SHP77 treated with DMSO at 0.1 percent for 48 hours (cell line): Measurements from ENCODE around the gene SCN3B.

Experiments used
- DNase-seq: peaks from one replicate; lab custom pipeline; 2025; lab: John Stamatoyannopoulos, UW

SCN3B gene

GRCh38 chr11:123594921-123595320, 59.5 kb downstream of the SCN3B start:
- no peak for DNase-seq

- DNase-seq = no peak
These were observed 60.1 kb downstream of the SCN3B start for GRCh38 chr11:123594188-123594901.

DNA sequence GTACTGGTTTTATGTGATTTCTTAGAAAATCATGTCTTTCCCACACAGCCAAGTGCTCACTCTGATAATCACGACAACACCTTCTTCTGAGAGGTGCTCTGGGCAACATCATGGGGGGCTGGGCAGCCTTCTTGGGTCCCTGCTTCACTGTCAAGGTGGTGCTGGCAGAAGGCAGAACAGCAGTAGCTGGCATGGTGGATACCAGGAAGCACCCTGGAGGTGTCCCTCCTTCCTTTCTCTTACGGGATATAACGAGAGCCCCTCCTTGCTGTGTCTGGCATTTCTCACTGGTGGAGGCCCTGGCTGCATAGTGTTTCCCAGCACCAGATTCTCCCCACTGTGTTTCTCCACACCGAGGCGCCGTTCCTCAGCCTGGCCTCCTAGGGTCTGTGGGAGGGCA, 60.9 kb downstream of the SCN3B start:
- no peak for DNase-seq

DNA sequence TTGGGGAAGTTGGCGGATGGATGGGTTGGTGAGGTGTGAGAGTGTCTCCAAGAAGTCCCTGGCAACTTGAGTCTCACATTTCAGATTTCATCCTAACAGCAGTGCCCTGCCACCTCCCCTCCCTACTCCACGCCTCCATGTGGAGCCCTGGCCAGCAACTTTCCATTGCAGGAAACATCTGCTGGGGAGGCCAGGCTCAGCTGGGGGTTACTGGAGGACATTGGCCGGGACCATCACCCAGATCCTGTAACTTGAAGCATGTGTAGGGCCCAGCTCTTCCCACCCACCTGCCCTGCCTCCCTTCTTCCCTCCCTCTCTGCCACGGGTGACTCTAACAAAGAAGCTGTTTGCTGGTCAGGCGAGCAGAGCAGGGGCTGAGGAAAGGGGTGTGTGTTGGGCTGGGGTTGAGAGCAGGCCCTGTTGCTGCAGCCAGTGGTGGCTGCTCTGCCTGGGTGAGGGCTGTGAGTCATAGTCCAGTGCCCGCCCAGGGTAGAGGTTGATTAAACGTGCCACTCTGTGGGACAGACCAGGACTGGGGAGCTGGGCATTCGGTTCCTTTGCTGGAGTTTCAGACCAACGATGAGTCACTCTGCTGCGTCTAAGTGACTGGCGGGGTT, 64.0 kb downstream of the SCN3B start:
- no peak for DNase-seq

DNA sequence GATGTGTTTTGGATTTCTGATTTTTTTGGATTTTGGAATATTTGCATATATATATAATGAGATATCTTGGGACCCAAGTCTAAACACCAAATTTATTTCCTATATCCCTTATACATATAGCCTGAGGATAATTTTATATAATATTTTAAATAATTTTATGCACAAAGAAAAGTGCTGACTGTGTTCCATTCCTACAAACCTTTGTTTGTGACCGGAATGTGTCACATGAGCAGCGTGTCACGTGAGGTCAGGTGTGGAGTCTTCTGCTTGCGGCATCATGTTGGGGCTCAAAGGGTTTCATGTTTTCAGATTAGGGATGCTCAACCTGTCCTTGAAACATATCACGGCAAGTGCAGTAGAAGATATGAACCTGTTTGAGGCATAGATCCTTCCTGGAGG, 65.6 kb downstream of the SCN3B start:
- no peak for DNase-seq

GRCh38 chr11:123588117-123588863, 66.1 kb downstream of the SCN3B start:
- DNase-seq = no peak

GRCh38 chr11:123587559-123587958, 66.9 kb downstream of the SCN3B start:
- no peak for DNase-seq

- DNase-seq = no peak
These were observed 67.4 kb downstream of the SCN3B start for GRCh38 chr11:123587044-123587443.

GRCh38 chr11:123586568-123586967, 67.9 kb downstream of the SCN3B start:
- no peak for DNase-seq

DNA sequence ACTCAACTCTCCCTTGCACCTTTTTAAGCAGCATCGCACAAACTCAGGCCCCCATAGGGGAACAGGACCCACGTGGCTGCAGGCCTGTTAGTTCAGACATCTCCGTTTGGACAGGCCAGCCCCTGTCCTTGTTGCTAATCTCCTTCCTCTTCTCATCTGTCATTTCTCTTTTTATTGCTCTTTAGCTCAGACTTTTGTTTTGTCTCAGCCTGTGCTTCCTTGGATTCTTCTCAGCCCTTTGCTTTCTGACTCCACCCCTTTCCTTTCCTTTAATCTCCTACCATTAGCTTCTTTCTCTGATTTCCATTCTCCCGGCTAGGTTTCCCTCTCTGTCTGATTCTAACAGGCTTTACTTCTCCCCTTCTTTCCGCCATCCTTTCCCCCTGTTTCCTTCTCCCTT, 68.7 kb downstream of the SCN3B start:
- DNase-seq = no peak

GRCh38 chr11:123585206-123585605, 69.2 kb downstream of the SCN3B start:
- no peak for DNase-seq

DNA sequence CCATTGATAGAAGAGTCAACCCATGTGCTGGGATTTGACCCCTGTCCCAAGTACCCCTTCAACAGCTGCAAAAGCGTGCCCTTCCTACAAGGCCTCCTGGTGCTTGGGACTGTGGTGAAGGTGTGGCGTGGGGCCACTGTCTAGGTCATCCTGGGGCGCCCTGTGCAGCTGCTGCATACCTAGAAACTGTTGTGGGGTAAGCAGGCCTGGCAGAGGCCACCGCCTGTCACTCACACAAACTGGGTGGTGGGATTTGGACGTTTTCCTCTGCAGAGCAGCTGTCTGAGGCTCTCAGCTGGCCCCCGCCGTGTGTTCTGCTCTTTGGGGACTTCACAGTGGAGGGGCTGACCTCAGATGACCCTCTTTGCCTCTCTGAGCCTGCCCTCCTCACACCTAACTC, 69.7 kb downstream of the SCN3B start:
- DNase-seq = no peak

GRCh38 chr11:123584186-123584585, 70.2 kb downstream of the SCN3B start:
- DNase-seq = no peak

DNA sequence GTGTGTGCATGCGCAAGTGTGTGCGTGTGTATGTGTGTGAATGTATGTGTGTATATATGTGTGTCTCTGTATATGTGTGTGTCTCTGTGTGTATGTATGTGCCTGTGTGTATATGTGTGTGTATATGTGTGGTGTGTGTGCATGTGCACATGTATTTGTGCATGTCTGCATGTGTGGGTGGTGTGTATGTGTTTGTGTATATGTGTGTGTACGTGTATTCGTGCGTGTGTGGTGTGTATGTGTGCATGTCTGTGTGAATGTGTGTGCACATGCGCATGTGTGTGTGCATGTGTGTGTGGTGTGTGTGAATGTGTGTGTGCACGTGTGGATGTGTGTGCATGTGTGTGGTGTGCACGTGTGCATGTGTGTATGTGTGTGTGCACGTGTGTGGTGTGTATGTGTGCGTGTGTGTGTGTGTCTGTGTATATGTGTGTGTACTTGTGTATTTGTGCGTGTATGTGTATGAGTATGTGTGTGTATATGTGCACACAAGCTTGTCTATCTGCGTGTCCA, 71.4 kb downstream of the SCN3B start:
- no peak for DNase-seq

DNA sequence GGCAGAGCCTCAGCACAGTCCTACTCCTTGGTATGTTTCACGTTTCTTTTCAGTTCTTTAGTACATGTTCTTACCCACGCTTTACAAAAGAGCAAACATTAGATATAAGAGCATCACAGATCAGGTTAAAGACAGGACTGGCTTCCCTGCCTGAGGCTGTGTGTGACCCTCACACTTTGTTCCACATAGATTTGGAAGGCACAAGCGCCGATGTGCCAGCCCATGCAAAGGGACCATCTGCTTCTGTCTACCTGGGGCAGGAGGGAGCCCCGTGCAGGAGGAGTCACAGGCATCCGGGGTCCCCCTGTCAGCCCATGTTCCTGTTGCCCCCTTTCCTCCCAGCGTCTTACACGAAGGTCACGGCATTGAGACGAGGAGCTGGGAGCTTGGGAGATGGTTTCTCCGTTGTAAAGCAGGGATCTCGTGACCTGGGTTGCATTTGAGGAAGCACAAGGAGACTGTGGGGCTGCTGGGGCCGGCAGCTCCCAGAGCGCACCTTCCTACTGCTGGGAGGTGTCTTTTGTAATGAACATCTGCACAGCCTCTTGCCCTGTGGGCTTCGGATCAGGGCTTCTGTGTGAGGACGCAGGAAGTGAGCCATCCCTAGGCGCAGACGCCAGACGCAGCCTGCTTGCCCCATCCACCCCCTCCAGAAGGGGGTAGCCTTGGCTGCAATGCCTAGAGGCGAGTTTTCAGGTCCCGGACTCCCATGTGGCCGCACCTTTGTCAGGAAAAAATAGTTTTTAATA, 72.6 kb downstream of the SCN3B start:
- no peak for DNase-seq

DNA sequence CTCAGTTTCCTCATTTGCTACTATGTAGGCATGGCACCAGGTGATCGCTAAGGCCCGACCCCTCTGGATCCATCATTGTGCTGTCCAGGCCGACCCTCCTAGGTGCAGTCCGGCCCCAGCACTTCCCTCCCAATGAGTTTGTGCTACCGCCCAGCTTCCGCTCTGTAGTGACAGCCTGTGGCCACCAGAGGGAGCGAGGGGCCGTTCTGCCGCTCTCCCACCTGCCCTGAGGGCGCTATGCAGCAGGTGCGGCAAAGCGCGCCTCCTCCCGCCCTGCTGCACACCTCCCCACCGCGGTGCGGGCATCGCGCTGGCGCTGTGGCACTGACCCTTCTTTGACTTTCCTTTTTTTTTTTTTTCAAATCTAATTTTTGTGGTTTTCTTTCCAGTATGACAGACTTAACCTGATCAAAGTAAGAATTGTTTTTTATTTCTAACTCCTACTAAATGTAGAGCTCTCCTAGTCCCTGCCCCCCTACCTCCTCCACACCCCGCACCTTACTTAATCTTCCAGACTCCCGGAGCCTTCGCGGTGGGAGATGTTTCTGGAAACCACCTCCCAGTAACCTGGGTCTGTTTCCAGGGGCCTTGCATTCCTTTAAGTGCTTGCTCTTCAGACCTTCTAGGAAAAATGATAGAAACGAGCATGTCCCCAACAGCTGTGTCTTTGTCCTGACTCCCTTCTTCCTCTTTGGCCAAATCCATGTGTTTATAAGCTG, 73.7 kb downstream of the SCN3B start:
- DNase-seq = peak; percentile 43

DNA sequence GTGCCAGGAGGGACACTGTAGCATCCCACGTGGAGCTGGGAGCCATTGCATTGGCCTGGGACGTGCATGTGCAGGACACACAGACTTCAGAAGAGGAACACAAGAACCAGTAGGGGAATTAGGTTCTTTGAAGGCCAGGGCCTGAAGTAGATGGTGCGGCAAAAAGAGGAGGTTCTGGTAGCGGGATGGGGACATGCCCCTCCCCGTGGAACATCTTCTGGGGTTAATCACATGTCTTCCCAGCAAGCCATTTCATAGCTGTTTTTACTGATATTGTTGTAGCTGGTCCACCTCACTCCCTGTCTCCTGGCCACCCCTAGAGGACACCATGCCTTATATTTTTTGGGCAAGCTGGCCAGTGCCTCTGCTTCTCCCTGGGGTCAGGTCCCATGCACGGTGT, 74.3 kb downstream of the SCN3B start:
- DNase-seq = no peak

DNA sequence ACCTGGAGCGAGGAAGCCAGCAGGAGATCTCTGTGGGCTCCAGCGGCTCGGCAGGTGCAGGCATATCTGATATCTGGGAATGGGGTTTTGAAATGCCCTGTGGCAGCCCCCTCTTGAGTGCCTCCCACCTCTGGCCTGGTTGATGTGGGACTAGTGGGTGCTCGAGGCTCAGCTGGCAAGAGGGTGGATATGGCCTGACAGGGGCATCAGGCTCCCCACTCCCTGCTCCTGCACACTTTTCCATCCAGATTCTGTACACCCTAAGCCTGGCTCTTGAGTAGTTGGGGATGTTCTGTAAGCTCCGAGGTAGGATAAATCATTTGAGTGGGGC, 75.0 kb downstream of the SCN3B start:
- no peak for DNase-seq
